Stimulated activated CD8-positive, alpha-beta memory T cell treated with anti-CD3 and anti-CD28 coated beads, Interleukin-7, amount 100 ng/mL, for 48 hours (primary cell): ENCODE data around the gene GMFB.

ENCODE experiments used
- DNase-seq, 2 donors: peaks; one replicate each; pipeline ENCODE4 v3.0.0-alpha.2; 2020; ENCODE audit warnings: low read depth in 1 of 2; ENCODE audit errors: extremely low read depth in 1 of 2

GMFB gene

DNA sequence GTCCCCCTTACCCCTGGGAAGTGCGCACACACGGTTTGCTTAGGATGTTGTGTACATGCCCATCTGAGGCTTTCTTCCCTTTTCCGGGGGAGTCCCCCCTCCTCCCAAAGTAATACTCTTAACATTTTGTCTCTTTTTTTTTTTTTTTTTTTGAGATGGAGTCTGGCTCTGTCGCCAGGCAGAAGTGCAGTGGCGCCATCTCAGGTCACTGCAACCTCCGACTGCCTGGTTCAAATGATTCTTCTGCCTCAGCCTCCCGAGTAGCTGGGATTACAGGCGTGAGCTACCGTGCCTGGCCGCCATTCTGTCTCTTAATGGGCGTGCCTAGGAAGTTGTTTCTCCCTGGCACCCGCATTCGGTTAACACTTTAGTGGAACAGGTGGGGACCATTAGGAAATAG, 4.5 kb upstream of the GMFB start:
- no peak for DNase-seq

DNA sequence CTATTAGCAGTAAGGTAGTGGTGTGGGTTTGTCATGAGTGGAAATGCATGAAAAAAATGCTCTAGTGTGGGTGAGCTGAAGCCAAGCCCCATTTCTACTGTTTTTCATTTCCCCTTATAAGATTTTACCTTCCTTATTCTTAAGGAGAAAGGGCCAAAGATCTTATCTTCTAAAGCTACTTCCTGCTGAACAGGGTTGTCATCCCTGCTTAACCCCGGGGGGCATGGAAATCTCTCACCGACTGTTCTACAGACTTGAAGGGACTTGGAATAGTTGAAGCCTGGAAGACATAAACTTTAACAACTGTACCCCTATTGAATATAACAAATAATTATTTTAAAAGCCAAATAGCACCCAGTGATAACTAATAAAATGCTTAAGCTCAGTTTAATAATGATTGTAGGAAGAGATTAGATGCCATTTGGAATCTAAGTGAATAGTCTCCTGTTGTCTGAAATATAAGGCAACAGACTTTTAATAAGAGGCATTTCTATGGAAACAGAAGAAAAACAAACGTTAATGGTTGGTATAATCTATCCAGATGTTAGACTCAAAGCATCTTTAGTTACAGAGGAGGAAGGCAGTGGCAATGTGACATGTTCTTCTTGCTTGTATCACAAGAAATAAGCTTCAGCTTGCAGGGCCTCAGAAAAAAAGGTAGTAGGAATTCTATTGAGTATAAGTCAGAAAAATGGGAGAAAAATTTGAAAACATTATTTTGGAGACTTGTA, 1.8 kb upstream of the GMFB start:
- no peak for DNase-seq

DNA sequence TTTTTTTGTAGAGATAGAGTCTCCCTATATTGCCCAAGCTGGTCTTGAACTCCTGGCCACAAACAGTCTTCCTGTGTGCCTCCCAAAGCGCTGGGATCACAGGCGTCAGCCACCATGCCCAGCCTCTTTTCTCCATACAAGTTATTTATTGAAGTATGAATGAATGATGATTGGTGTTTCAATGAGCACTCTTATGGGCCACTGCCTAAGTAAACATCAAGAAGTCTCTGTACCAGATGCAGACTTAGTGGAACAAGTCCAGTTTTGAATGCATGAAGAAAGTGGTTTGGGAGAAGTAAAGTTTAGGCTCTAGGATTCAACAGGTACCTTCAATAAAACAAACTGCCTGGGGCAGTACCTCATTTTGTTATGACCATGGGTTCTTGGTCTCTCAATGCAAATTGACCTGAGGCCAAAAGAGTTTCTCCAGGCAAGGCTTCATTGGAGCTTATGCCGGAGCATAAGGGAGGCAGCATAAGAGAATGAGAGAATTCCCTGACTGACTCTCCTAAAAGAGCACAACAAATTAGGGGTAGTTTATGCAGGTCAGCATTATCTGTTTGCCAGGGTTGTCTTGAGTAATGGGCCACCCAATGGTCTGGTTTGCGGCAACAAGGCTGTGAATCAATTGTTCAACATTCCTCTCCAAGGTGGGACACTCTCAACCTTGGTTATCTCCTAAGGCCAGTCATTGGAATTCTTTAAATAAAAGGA, 1.1 kb upstream of the GMFB start:
- no peak for DNase-seq

DNA sequence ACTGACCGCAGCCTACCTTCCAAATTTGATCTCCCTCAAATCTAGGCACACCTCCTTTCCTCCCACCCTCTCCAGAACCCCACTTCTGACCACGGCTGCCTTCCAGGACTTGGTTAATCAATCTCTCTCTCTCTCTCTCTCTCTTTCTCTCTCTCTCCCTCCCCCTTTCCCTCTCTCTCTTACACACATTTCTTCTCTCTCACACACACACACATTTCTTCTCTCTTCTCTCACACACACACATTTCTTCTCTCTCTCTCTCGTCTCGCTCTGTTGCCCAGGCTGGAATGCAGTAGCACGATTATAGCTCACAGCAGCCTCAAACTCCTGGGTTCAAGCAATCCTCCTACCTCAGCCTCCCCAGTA, 521 bp upstream of the GMFB start:
- no peak for DNase-seq

DNA sequence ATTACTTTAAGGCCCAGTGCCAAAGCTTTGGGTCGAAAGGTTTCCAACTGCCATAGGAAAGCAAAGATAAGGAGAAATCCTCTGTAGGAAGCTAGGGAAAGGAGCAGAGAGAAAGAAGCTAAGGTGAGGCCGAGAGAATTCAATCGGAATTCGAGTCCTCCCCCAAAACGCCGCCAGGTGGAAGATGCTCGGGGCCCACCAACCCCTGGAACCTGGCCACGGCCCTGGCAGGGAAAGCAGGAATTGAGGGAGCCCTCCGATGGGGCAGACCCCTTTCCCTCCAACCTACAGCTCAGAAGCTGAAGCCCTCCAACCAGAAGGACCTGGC, 498 bp downstream of the GMFB start:
- no peak for DNase-seq

DNA sequence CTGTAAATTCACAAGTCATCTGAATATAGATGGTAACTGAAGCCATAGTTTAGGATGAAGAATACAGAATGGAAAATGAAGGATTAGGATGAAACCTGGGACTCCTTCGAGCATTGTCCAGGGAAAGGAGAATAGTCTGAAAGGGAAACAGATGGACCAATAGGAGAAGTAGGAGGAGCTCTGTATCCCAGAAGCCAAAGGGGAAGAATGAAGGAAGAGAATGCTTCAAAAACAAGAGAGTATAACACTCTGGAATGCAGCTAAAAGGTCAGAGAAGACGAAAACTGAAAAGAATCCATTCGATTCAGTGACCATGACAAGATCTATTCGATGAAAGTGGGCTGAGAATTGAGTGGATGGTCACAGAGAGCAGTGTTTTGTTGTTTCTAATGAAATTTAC, 1.0 kb downstream of the GMFB start:
- DNase-seq, result no peak

DNA sequence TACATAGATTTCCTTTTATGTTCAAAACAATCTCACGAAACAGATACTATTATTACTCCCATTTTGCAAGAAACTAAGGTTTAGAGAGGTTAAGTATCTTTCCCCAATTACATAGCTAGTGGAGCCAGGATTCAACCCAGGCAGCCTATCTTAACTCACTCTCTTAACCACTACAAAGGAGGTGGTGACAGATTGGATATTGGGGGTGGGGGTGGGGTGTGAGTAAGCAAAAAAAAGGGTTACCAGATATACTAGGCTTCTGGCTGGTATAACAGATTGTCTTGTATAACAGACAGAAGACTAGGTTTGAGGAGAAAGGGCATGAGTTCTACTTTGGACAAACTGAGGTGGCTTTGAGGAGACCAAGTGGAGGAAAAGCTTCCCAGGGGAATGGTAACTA, 2.1 kb downstream of the GMFB start:
- DNase-seq, result no peak

DNA sequence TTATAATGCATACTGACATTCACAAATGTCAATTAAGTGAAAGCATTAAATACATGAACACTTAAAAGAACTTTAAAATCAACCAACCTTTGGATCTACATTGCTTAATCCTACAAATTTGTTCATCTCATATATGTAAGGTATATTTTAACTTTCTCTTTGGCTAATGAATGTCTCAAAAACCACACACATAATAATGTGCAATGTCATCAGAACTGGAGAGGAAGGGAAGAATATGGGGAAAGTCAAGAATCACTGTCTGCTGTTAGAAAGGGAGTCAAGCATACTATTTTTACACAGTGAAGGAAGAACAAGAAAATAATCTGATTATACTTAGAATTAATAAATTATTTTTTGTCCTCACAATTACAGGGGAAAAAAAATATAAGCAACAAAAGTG, 4.9 kb downstream of the GMFB start:
- DNase-seq, result no peak

DNA sequence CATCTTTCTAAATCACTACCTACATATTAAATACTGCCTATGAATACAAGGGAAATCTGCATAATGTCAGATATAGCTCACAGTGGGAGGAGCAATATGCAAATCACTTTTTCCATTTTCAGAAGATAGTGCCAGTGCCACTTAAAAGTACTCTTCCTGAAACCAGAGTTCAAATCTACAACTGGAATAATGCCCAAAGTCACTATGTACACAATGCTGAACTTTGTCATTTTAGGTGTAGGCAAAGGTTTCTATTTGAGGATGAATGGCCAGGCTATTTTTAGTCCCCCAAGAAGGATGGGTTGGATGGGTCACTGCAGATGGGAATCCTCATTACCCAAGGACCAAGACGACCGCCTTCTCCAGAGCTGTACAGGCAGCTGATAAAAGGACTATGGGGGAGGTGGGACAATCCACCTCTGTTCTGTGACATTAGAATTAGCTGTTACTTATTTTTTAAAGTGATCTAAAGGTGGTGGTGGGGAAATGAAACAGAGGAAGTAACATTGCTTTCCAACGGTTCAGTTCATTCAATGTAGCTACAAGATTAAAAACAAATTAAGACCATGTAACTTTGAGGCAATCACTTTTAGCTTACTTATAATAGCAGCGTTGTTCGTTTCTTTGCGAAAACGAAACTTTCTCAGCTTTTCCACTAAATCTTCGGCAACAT, 5.6 kb downstream of the GMFB start:
- DNase-seq, result no peak

DNA sequence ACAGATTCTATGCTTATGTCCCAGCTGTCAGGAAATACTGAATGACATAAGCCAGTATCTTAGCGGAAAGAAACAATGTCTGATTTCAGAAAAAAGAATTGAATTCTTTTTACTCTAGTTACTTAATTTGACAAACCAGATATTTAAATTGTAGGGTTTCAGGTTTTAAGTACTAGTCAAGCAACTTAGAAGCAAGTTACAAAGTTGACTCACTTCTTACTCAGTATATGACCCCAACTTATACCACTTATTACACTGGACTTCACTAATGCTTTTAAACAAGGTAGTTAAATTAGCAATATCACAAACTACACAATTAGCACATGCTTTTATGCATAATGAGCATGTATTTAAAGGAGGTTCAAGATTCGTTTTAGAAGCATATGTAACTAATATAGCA, 7.1 kb downstream of the GMFB start:
- no peak for DNase-seq

DNA sequence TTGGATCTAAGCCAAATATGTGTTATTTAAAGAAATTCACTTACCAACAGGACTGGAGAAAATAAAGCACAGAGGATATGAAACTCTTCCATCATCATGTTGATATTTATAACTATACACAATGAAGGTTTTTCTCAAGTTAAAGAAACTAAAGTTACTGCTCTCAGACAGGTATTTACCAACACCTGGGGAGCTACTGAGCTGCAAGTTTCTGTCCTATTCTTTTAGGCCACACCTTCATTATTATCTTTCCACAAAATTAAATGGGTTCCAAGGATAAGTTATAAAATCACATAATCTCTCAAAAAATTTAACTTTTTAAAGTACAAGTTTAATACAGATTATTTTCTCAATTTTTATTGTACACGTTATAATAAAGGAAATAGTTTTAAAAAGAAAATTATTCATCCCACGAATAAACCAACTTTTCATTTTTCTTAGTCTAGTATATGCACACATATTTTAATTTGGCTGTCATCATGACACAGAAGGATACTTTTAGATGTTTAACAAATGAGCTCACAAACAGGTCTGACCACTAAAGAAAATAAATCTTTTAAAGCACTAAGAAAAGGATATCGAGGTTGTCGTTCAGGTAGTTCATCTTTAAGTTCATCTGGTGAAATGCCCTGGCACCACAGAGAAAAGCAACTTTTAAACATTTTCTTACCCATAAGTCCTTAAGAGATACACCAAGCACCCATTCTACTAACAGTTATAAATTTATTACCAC, 7.8 kb downstream of the GMFB start:
- DNase-seq, result no peak

DNA sequence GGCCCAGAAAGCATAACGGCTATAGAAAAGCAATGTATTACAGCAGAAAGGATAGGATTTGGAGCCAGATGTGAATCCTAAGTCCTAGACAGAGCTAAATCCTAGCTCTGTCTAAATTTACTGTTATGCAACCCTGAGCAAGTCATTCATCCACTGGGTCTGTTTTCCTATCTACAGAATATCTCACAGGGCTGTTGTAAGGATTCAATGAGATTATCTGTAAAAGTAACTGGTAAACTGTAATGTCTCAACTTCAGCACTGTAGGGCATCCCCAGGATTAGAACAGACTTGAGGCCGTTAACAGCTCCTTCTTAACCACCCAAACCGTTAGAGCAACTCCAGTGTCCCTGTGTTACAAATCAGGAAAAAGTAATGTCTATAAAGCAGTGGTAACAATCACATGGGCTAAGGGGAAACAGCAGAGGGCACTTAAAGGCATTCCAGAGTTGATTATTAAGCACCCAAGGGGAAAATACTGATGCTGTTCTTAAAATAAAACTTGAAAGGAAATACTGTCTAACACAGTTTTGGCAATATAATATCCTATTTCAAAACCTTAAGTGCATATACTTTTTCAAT, 10.1 kb downstream of the GMFB start:
- no peak for DNase-seq

DNA sequence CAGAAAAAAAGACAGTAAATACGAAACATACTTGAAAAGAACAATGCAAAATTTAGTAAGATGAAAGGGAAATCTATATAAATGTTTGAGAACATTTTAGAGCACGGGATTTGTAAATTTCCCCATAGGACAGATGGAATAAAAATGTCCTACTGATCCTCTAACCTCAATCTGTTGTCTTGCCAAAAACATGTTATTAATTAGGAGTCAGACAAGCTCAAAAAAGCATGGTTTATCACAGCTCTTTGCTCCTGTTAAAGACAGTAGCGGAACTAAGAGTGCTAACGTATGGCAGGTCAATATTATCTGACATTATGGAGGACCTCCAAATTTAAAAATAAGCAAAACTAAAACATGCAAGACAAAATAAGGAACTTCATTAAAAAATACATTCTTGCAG, 12.9 kb downstream of the GMFB start:
- no peak for DNase-seq

DNA sequence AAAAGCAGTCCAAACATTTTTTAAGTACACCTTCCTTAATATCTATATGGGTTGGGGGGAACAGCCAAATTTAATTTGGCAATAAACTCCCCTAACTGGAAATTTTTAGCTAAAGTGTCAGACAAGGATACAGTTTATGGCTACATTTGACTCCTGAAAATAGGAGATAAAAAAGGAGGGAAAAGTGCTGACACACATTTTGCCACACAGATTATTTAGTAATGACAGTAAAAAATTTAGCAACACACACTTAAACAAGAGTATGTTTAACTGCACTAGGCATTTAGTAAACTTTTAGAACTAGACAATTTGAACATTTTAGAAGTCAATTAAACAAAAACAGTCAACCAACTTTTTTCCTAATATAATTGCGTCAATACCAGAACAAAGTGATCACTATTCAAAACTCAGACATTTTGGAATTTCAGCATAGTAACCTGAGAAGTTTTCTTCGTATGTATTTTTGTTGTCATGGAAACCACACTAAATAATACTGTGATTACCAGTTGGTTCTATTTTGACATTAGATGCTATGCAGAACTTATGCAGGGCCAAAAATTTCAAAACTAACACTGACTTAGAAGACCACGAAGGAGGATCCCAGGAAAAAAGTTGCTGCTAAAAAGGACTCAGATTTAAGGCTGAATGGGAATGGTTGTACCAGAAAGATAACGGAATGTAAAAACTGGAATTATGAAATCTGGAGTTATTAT, 13.4 kb downstream of the GMFB start:
- DNase-seq, result no peak

DNA sequence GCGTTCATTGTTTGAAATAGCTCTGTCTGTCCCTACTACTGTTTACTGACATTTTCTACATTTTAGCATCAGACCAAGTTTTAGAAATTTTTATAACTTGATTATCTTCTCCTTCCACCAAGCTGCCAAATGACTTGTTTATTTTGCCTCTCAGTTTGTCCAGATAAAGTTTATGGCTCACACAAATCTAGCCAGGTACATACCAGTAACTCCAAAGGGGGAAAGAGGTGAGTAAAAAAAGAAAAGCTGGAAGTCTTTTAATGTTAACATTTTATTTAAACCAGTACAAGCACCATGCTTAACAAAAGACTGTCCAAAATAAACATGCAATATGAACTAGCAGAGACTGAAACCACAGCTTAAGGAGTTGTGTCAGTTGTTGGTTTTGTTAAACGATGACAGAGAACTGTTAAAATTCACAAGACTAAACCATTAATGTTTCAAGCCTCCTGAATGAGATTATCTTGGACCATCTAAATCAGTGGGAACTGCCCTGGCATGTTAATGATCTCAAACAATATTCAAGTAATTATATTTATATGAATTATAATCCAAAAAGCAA, 14.5 kb downstream of the GMFB start:
- DNase-seq, result no peak

DNA sequence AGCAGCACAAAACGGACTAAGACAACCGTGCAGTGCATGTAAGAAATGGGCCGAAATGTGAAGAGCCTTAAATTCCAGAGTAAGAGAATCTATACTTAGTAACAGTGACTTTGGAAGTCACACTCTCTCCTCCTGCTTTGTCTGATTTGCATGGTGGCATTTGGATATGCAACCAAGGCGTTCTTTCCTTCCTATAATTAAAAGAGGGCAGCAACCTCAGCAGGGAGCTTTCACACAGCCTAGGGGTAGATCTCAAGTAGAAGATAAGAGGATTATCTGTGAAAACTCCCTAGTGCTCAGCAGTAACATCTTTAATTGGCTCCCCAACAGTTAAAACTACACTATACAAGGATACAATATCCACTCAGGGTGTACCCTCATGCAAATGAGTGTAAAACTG, 16.5 kb downstream of the GMFB start:
- no peak for DNase-seq

DNA sequence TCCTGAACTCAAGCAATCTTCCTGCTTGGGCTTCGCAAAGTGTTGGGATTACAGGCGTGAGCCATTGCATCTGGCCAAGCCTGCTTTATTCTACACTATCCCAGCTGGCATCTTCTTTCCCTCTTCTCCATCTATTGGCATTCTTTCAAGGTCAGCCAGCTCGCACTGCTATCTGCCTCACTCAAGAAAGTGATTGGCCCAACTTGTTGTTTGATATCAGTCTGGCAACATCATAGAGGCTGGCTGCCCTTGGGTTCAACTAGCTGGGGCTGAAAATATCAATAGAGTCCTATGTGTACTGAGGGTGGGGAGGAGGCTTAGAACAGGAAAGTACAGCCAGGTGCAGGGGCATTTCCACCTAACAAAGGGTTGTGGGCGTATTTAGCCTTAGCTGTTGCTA, 17.1 kb downstream of the GMFB start:
- no peak for DNase-seq

DNA sequence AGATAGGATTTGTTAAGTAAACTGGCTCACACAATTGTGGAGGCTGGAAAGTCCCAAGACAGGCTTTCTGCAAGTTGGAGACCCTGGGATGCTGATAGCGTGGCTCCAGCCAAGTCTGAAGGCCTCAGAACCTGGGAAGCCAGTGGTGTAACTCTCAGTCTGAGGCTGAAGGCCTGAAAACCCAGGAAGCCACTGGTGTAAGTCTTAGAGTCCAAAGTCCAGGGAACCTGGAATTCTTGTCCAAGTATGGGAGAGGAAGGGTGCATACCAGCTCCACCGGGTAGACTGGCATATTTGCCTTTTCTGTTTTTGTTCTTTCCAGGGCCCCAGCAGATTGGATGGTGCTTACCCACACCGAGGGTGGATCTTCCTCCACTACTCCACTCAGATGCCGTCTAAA, 18.1 kb downstream of the GMFB start:
- DNase-seq, result no peak

DNA sequence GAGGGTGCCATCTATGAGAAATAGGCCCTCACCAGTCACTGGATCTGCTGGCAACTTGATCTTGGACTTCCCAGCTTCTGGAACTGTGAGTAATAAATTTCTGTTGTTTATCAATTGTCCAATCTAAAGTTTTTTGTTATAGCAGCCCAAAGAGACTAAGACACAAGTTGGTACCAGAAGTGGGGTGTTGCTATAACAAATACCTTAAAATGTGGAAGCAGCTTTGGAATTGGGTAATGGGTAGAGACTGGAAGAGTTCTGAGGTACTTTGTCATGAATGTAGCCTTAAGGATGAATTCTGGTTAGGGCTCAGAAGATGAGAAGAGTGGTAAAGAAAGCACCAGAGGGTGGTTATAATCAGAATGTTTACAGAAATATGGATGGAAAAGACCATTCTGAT, 21.5 kb downstream of the GMFB start:
- no peak for DNase-seq

DNA sequence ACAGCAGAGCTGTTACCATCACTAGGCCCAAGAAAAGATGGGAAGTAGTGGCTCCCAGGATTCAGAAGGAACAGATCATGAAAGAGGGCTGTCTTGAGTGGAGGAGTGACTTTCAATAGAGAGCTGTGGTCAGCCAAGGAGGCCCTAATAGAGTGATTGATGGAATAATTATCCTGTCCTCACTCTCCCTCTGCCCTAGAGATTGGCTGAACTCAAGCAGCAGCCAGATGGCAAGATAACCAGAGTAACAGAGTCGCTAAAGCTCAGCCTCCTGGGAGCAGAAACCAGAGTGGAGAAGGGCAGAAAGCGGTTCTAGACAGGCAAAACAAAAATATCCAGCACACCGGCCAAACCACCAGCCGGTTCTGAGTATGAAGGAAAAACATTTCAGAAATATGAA, 23.1 kb downstream of the GMFB start:
- no peak for DNase-seq

DNA sequence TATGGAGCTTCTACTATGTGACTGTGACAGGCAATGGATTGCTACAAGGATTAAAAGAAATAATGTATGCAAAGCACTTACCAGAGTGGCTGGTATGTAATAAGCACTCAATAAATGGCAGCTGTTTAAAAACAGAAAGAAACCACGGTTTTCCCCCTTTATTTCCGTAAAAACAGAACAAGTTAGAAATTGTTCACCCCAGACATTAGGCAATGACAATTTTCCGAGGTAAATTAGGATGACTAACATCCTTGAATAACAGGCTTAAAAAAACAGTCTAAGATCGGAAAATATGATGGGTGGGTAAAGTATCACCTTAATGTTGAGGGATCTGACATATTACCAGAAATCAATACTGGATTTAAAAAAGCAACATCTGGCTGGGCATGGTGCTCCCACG, 26.7 kb downstream of the GMFB start:
- DNase-seq, result no peak
